Fibroblast of villous mesenchyme (primary cell): ENCODE data around the gene RNASE11. TPM values are rescaled to one million over a fixed set of nuclear protein-coding genes. Genes with fewer than 3 reads are reported as not detected.

Source experiments
- DNase-seq: peaks from one replicate; pipeline ENCODE4 v3.0.0-alpha.2; 2010; ENCODE audit warnings: low read depth
- H3K4me3 ChIP-seq: 2 replicates; pipeline ENCODE4 v1.5.1; 2011; ENCODE audit warnings: low read depth, mild to moderate bottlenecking, low read length
- CTCF ChIP-seq: IDR thresholded peaks from 2 replicates; pipeline ENCODE4 v1.5.1; 2012; ENCODE audit warnings: low read depth, mild to moderate bottlenecking, low read length; ENCODE audit not compliant: insufficient read depth
- total RNA-seq: library from RNA; depleted of rRNA; stranded (reverse); fragments of >200 nt; gene quantifications from 2 replicates; pipeline ENCODE4 v1.2.3, GENCODE V29; 2012

The RNASE11 gene
- total RNA-seq, 1 donor: not detected

GRCh38 chr14:20613094-20614037 lies 25.6 kb upstream of the RNASE11 start:
- peak; percentile 72 for TF ChIP-seq CTCF
- peak overlapping the region; percentile 79 for H3K4me3 ChIP-seq
- peak; percentile 96 for DNase-seq

DNA sequence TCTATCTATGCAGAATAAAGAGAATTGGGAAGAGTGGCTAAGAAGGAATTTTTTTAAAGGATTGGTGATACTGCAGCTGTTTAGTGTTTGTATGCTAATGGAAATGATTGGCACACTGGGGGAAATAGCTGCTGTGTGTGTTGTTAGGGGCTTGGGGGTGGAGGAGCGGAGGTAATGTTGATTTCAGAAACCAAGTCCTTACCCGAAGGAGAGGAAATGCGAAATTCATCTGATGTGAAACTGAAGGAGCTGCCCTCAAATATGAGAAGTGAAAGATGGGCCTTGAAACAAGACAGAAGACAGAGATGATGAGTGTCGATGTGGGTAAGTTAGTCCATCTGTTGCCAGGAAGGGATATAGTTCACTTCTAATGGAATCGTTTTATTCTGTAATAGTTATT lies 24.6 kb upstream of the RNASE11 start:
- TF ChIP-seq CTCF: no peak
- DNase-seq: no peak
- no peak overlapping the region for H3K4me3 ChIP-seq

- no peak for TF ChIP-seq CTCF
- DNase-seq: no peak
- no peak overlapping the region for H3K4me3 ChIP-seq
Observed at GRCh38 chr14:20611277-20611676, 23.5 kb upstream of the RNASE11 start.

GRCh38 chr14:20610002-20610765 lies 22.4 kb upstream of the RNASE11 start:
- H3K4me3 ChIP-seq: peak overlapping the region; percentile 95
- peak; percentile 68 for DNase-seq
- no peak for TF ChIP-seq CTCF

DNA sequence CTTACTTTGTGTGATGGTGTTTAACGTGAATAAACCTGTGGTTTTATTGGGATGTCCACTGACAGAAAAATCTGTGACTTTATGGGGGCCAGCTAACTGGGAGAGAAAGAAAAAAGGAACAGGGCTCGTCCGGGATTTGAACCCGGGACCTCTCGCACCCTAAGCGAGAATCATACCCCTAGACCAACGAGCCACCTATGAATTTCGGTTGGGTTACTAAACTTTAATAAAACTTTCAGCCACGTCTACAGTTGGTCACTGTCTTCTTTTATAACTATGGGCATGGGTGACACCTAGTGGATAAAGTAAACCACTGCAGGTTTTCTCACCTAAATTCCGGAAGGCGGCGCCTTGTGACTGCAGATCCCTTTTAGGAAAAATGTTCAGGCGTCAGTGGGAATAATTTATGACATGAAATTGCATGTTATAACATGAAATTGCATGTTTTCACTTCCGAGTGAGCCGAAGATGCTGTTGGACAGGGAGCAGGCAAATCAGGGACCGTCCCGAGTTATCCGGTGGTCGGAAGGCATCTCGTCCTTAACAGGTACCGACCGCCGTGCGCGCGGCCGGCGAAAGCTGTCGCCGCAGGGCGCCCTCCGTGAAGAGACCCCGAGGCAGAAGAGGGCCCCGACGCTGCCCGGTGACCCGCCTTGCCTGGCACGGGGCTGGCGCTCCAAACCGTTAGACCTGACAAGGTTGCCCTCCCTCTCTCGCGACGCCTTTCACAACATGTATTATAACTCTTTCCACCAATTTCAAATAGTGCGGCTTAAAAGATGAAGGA lies 21.6 kb upstream of the RNASE11 start:
- TF ChIP-seq CTCF: peak; percentile 93
- peak overlapping the region; percentile 95 for H3K4me3 ChIP-seq
- DNase-seq: peak; percentile 90

GRCh38 chr14:20608383-20609110 lies 20.7 kb upstream of the RNASE11 start:
- no peak for TF ChIP-seq CTCF
- H3K4me3 ChIP-seq: no peak overlapping the region
- DNase-seq: no peak
